GM12872 (cell line): ENCODE data around the gene KBTBD6.

Experiments
- CTCF ChIP-seq: IDR thresholded peaks from 3 replicates; pipeline ENCODE4 v1.5.1; 2011; ENCODE audit warnings: low read depth, mild to moderate bottlenecking, low read length, moderate library complexity; ENCODE audit not compliant: insufficient read depth

Gene KBTBD6

GRCh38 chr13:41085961-41086585 is 46.5 kb downstream of the KBTBD6 start:
- TF ChIP-seq CTCF: no peak

- no peak for TF ChIP-seq CTCF
Measured at GRCh38 chr13:41079725-41080124, 52.9 kb downstream of the KBTBD6 start.
